Caco-2 (cell line): ENCODE results near the gene FOXP1. TPM values are rescaled to one million over a fixed set of nuclear protein-coding genes. Genes with fewer than 3 reads are reported as not detected.

ENCODE experiments used
- BruUV-seq: library from RNA; stranded (reverse); fragments of 400-500 nt; replicated peaks from 2 replicates; lab custom pipeline; 2021; lab: Mats Ljungman, UMichigan
- CTCF ChIA-PET: fragments of 300-600 bp; sonication (Branson Sonifier 250); formaldehyde crosslinking; loops from one replicate; lab custom pipeline; 2022; ENCODE audit warnings: antibody characterized with exemption; lab: Charles Lee
- POLR2A ChIA-PET: fragments of 300-600 bp; sonication (Branson Sonifier 250); formaldehyde crosslinking; loops from one replicate; lab custom pipeline; 2022; ENCODE audit warnings: antibody characterized with exemption; lab: Charles Lee
- DNase-seq, 2 experiments: peaks; one replicate each; pipeline versions ENCODE4 v3.0.0 to v3.0.0-alpha.2; 2020 to 2022
- H3K27me3 ChIP-seq: replicated peaks from 2 replicates; pipeline ENCODE4 v1.6.0; 2011; ENCODE audit warnings: low read length; ENCODE audit not compliant: control insufficient read depth, insufficient read depth
- H3K36me3 ChIP-seq: 2 replicates; pipeline ENCODE4 v1.5.1; 2011; ENCODE audit warnings: low read length; ENCODE audit not compliant: control insufficient read depth, insufficient read depth
- H3K4me1 ChIP-seq: fragments of 250-450 bp; sonication (Bioruptor Pico); 2 replicates; pipeline ENCODE4 v1.5.1; 2020; ENCODE audit warnings: mild to moderate bottlenecking
- H3K4me3 ChIP-seq: 2 replicates; pipeline ENCODE4 v1.5.1; 2011; ENCODE audit warnings: low read depth, mild to moderate bottlenecking, control low read depth, low read length
- H3K9me3 ChIP-seq: fragments of 250-450 bp; sonication (Bioruptor Pico); 2 replicates; pipeline ENCODE4 v1.5.1; 2020; ENCODE audit warnings: mild to moderate bottlenecking, moderate library complexity
- H3K27ac Mint-ChIP-seq: one replicate; pipeline ENCODE4 v1.8.0; 2022; ENCODE audit warnings: mixed read lengths; ENCODE audit not compliant: unreplicated experiment
- H3K27me3 Mint-ChIP-seq: one replicate; pipeline ENCODE4 v1.8.0; 2022; ENCODE audit warnings: mixed read lengths; ENCODE audit not compliant: insufficient read depth, unreplicated experiment
- H3K36me3 Mint-ChIP-seq: one replicate; pipeline ENCODE4 v1.8.0; 2022; ENCODE audit warnings: mild to moderate bottlenecking, mixed read lengths; ENCODE audit not compliant: insufficient read depth, unreplicated experiment
- H3K4me1 Mint-ChIP-seq: one replicate; pipeline ENCODE4 v1.8.0; 2022; ENCODE audit warnings: low read depth, mixed read lengths; ENCODE audit not compliant: unreplicated experiment
- H3K4me3 Mint-ChIP-seq: one replicate; pipeline ENCODE4 v1.8.0; 2022; ENCODE audit warnings: mild to moderate bottlenecking, moderate library complexity, mixed read lengths; ENCODE audit not compliant: unreplicated experiment
- H3K9me3 Mint-ChIP-seq: one replicate; pipeline ENCODE4 v1.8.0; 2022; ENCODE audit warnings: mixed read lengths; ENCODE audit not compliant: unreplicated experiment
- CTCF ChIP-seq, 2 experiments: fragments of 200-600 bp in 1 of 2; IDR thresholded peaks; 1 replicate in 1 of 2; 2 replicates in 1 of 2; pipeline versions ENCODE4 v1.5.1 to v1.8.0; 2011 to 2022; ENCODE audit warnings: antibody characterized with exemption in 1 of 2, control low read depth in 1 of 2, inconsistent platforms in 1 of 2, low read depth in 1 of 2, low read length in 1 of 2, mild to moderate bottlenecking in 1 of 2, moderate library complexity in 1 of 2; ENCODE audit not compliant: insufficient read depth in 1 of 2, severe bottlenecking in 1 of 2, unreplicated experiment in 1 of 2
- intact Hi-C: fragments of 100-400 bp; cut with micrococcal nuclease; formaldehyde crosslinking; loops from one replicate; pipeline ENCODE4 v1.10.0; 2022; ENCODE audit not compliant: unreplicated experiment
- total RNA-seq: library from RNA; stranded (reverse); gene quantifications from 2 replicates; pipeline ENCODE4 v1.2.3, GENCODE V29; 2022

Gene FOXP1
- total RNA-seq, 1 experiment from 2014 or later, result 131 TPM

GRCh38 chr3:71323558-71323957, 260.0 kb downstream of the FOXP1 start:
- no TSS peak for BruUV-seq
- TF ChIP-seq CTCF (IDR thresholded peaks at IDR 0.05; ENCODE audit: insufficient read depth in 1 of 2, low read depth in 1 of 2, low read length in 1 of 2, severe bottlenecking in 1 of 2, unreplicated experiment in 1 of 2), result no peak
- no peaks in the 10 kb centered on the region for H3K9me3 ChIP-seq
- ChIA-PET CTCF (no interaction called here), POLR2A (no interaction called here)
- peaks cover 19% of the 10 kb centered on the region for H3K4me1 ChIP-seq
- H3K36me3 Mint-ChIP-seq, result no peaks in the 10 kb centered on the region
- H3K27me3 Mint-ChIP-seq, result no peaks in the 10 kb centered on the region
- H3K4me3 ChIP-seq, result no peak overlapping the region
- no peaks in the 10 kb centered on the region for H3K27me3 ChIP-seq
- H3K27ac Mint-ChIP-seq, result no peak overlapping the region
- H3K4me1 Mint-ChIP-seq, result peaks cover 18% of the 10 kb centered on the region
- H3K9me3 Mint-ChIP-seq, result no peaks in the 10 kb centered on the region
- H3K36me3 ChIP-seq, result no peaks in the 10 kb centered on the region
- no peak for DNase-seq
- no peak overlapping the region for H3K4me3 Mint-ChIP-seq
- intact Hi-C loops, result no loop called here

- no peak overlapping the region for H3K4me3 Mint-ChIP-seq
- intact Hi-C loops, result no loop called here
- Histone ChIP-seq H3K36me3 (no peaks in the 10 kb centered on the region), H3K27me3 (no peaks in the 10 kb centered on the region), H3K9me3 (no peaks in the 10 kb centered on the region), H3K4me3 (no peak overlapping the region), H3K4me1 (peaks cover 27% of the 10 kb centered on the region)
- H3K27me3 Mint-ChIP-seq, result no peaks in the 10 kb centered on the region
- POLR2A ChIA-PET, result no interaction called here
- no TSS peak for BruUV-seq
- CTCF ChIA-PET, result no interaction called here
- no peak overlapping the region for H3K27ac Mint-ChIP-seq
- H3K9me3 Mint-ChIP-seq, result no peaks in the 10 kb centered on the region
- H3K36me3 Mint-ChIP-seq, result no peaks in the 10 kb centered on the region
- no peak for DNase-seq
- peaks cover 26% of the 10 kb centered on the region for H3K4me1 Mint-ChIP-seq
- no peak for TF ChIP-seq CTCF (IDR thresholded peaks at IDR 0.05; ENCODE audit: insufficient read depth in 1 of 2, low read depth in 1 of 2, low read length in 1 of 2, severe bottlenecking in 1 of 2, unreplicated experiment in 1 of 2)
Measured at GRCh38 chr3:71322154-71322553, 261.4 kb downstream of the FOXP1 start.

GRCh38 chr3:71319771-71320170, 263.8 kb downstream of the FOXP1 start:
- no peaks in the 10 kb centered on the region for H3K36me3 Mint-ChIP-seq

More at GRCh38 chr3:71319771-71320170, 263.8 kb downstream of the FOXP1 start:
- H3K4me1 Mint-ChIP-seq, result peaks cover 24% of the 10 kb centered on the region
- no peak overlapping the region for H3K4me3 ChIP-seq
- TF ChIP-seq CTCF (IDR thresholded peaks at IDR 0.05; ENCODE audit: insufficient read depth in 1 of 2, low read depth in 1 of 2, low read length in 1 of 2, severe bottlenecking in 1 of 2, unreplicated experiment in 1 of 2), result no peak
- H3K27me3 Mint-ChIP-seq, result no peaks in the 10 kb centered on the region
- DNase-seq, result no peak
- ChIA-PET POLR2A (no interaction called here), CTCF (no interaction called here)
- intact Hi-C loops, result loop anchor here (5.0 to 10.0 kb wide), 2 partner anchors 63 to 785 kb away; no protein-coding TSS in a partner anchor
- H3K36me3 ChIP-seq, result no peaks in the 10 kb centered on the region
- no TSS peak for BruUV-seq
- H3K4me3 Mint-ChIP-seq, result no peak overlapping the region
- H3K27me3 ChIP-seq, result no peaks in the 10 kb centered on the region
- no peak overlapping the region for H3K27ac Mint-ChIP-seq
- no peaks in the 10 kb centered on the region for H3K9me3 ChIP-seq
- no peaks in the 10 kb centered on the region for H3K9me3 Mint-ChIP-seq
- peaks cover 23% of the 10 kb centered on the region; the same call in 1 of the 2 replicates for H3K4me1 ChIP-seq
